Panc1 (cell line): ENCODE data around the gene ATOH8. TPM values are rescaled to one million over a fixed set of nuclear protein-coding genes. Genes with fewer than 3 reads are reported as not detected.

ENCODE experiments used
- ATAC-seq: fragments of 200-7000 bp; cut with Tn5 transposase; 2 replicates; pipeline ENCODE4 v1.9.1; 2020; ENCODE audit warnings: mild to moderate bottlenecking, moderate library complexity
- BruUV-seq: library from RNA; stranded (reverse); fragments of 400-500 nt; replicated peaks from 2 replicates; lab custom pipeline; 2021; lab: Mats Ljungman, UMichigan
- CTCF ChIA-PET: fragments of 300-600 bp; sonication (Branson Sonifier 250); formaldehyde crosslinking; loops from one replicate; lab custom pipeline; 2022; ENCODE audit warnings: antibody characterized with exemption; lab: Charles Lee
- POLR2A ChIA-PET: fragments of 300-600 bp; sonication (Branson Sonifier 250); formaldehyde crosslinking; loops from one replicate; lab custom pipeline; 2022; ENCODE audit warnings: antibody characterized with exemption; lab: Charles Lee
- DNase-seq: peaks from one replicate; pipeline ENCODE4 v3.0.0-alpha.2; 2010; ENCODE audit warnings: low read depth, low spot score
- H3K27ac ChIP-seq: 2 replicates; pipeline ENCODE4 v1.5.1; 2011; ENCODE audit warnings: mild to moderate bottlenecking, low read length, inconsistent platforms
- H3K27me3 ChIP-seq: fragments of 200-500 bp; sonication (Bioruptor generic); 2 replicates; pipeline ENCODE4 v1.6.0; 2014; ENCODE audit warnings: low read length, inconsistent platforms; ENCODE audit not compliant: control insufficient read depth, insufficient read depth
- H3K36me3 ChIP-seq: fragments of 200-500 bp; sonication (Bioruptor generic); 2 replicates; pipeline ENCODE4 v1.5.1; 2014; ENCODE audit warnings: inconsistent platforms, mild to moderate bottlenecking, low read length, moderate library complexity; ENCODE audit not compliant: control insufficient read depth, insufficient read depth
- H3K4me1 ChIP-seq: 2 replicates; pipeline ENCODE4 v1.5.1; 2011; ENCODE audit warnings: inconsistent platforms, mild to moderate bottlenecking, low read length, moderate library complexity; ENCODE audit not compliant: control insufficient read depth, insufficient read depth
- H3K4me3 ChIP-seq, 2 experiments: 2 replicates each; pipeline ENCODE4 v1.5.1; 2011 to 2012; ENCODE audit warnings: low read depth in 2 of 2, low read length in 2 of 2, mild to moderate bottlenecking in 2 of 2, inconsistent platforms in 1 of 2, moderate library complexity in 1 of 2
- H3K9me3 ChIP-seq: fragments of 200-500 bp; sonication (Bioruptor generic); 2 replicates; pipeline ENCODE4 v1.5.1; 2014; ENCODE audit warnings: low read depth, mild to moderate bottlenecking, inconsistent platforms, low read length, moderate library complexity; ENCODE audit not compliant: control insufficient read depth, insufficient read depth
- POLR2AphosphoS5 ChIP-seq: IDR thresholded peaks from 2 replicates; pipeline ENCODE4 v1.6.1; 2012; ENCODE audit warnings: mild to moderate bottlenecking, low read depth, low read length, moderate library complexity
- SIN3A ChIP-seq: IDR thresholded peaks from 2 replicates; pipeline ENCODE4 v1.6.1; 2012; ENCODE audit warnings: low read depth, mild to moderate bottlenecking, low read length, moderate library complexity, borderline replicate concordance; ENCODE audit not compliant: insufficient read depth
- TCF7L2 ChIP-seq: IDR thresholded peaks from 2 replicates; pipeline ENCODE4 v1.6.1; 2011; ENCODE audit warnings: mild to moderate bottlenecking, low read depth, low read length, inconsistent platforms
- in situ Hi-C: cut with HindIII; loops from 2 replicates; pipeline ENCODE4 v1.10.0; 2016; ENCODE audit warnings: low sequenced_read_pairs, low pct_unique_long_range_greater_than_20kb
- intact Hi-C: fragments of 100-400 bp; cut with micrococcal nuclease; formaldehyde crosslinking; loops from one replicate; pipeline ENCODE4 v1.10.0; 2022; ENCODE audit not compliant: unreplicated experiment
- total RNA-seq: library from RNA; stranded (reverse); gene quantifications from one replicate; pipeline ENCODE4 v1.2.1, GENCODE V29; 2021; ENCODE audit not compliant: unreplicated experiment
- TF ChIP-seq, protein P1 (sequence below), 2 experiments: IDR thresholded peaks; 2 replicates each; pipeline ENCODE4 v1.6.1; 2011 to 2012; ENCODE audit warnings: low read depth in 2 of 2, control low read depth in 1 of 2, low read length in 1 of 2, mild to moderate bottlenecking in 1 of 2, moderate library complexity in 1 of 2; ENCODE audit not compliant: insufficient read depth in 1 of 2
- TF ChIP-seq, protein P2 (sequence below): fragments of 450-650 bp; IDR thresholded peaks from 2 replicates; pipeline ENCODE4 v1.5.1; 2017; ENCODE audit warnings: mild to moderate bottlenecking

The ATOH8 gene
- total RNA-seq, 1 experiment from 2014 or later, result 3.8 TPM

DNA sequence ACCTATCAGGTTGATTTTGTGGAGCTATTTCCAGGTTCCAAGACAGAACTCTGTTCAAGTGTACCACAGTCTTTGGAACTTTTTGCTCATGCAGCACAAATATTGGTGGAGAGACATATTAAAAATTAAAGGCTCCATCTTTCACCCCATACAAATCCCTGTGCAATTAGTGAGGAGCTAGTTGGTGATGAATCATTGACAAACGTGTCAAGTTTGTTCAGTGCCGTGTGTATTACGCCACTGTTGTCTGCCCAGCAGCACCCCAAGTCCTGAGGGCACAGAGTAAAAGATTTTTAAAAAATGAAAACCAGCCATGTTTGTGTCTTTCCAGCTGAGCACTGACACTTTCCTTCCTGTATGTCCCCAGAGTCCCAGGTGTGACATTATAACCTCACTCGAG, 9.3 kb downstream of the ATOH8 start:
- intact Hi-C loops, result no loop called here
- no peak for DNase-seq
- CTCF ChIA-PET, result interaction anchor here (0.6 to 1.5 kb wide), 4 partner anchors 9 to 51 kb away, joined by 3 to 6 read pairs (median 4); no protein-coding TSS in a partner anchor
- H3K4me1 ChIP-seq, result peaks cover 52% of the 10 kb centered on the region
- no peaks in the 10 kb centered on the region for H3K9me3 ChIP-seq
- TF ChIP-seq, protein P1, sequence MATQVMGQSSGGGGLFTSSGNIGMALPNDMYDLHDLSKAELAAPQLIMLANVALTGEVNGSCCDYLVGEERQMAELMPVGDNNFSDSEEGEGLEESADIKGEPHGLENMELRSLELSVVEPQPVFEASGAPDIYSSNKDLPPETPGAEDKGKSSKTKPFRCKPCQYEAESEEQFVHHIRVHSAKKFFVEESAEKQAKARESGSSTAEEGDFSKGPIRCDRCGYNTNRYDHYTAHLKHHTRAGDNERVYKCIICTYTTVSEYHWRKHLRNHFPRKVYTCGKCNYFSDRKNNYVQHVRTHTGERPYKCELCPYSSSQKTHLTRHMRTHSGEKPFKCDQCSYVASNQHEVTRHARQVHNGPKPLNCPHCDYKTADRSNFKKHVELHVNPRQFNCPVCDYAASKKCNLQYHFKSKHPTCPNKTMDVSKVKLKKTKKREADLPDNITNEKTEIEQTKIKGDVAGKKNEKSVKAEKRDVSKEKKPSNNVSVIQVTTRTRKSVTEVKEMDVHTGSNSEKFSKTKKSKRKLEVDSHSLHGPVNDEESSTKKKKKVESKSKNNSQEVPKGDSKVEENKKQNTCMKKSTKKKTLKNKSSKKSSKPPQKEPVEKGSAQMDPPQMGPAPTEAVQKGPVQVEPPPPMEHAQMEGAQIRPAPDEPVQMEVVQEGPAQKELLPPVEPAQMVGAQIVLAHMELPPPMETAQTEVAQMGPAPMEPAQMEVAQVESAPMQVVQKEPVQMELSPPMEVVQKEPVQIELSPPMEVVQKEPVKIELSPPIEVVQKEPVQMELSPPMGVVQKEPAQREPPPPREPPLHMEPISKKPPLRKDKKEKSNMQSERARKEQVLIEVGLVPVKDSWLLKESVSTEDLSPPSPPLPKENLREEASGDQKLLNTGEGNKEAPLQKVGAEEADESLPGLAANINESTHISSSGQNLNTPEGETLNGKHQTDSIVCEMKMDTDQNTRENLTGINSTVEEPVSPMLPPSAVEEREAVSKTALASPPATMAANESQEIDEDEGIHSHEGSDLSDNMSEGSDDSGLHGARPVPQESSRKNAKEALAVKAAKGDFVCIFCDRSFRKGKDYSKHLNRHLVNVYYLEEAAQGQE (IDR thresholded peaks at IDR 0.05; ENCODE audit: insufficient read depth in 1 of 2, low read depth in 2 of 2, low read length in 1 of 2), result no peak
- TF ChIP-seq POLR2AphosphoS5 (no peak), TCF7L2 (no peak), SIN3A (no peak)
- TF ChIP-seq, protein P2, sequence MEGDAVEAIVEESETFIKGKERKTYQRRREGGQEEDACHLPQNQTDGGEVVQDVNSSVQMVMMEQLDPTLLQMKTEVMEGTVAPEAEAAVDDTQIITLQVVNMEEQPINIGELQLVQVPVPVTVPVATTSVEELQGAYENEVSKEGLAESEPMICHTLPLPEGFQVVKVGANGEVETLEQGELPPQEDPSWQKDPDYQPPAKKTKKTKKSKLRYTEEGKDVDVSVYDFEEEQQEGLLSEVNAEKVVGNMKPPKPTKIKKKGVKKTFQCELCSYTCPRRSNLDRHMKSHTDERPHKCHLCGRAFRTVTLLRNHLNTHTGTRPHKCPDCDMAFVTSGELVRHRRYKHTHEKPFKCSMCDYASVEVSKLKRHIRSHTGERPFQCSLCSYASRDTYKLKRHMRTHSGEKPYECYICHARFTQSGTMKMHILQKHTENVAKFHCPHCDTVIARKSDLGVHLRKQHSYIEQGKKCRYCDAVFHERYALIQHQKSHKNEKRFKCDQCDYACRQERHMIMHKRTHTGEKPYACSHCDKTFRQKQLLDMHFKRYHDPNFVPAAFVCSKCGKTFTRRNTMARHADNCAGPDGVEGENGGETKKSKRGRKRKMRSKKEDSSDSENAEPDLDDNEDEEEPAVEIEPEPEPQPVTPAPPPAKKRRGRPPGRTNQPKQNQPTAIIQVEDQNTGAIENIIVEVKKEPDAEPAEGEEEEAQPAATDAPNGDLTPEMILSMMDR, result no peak
- no peak overlapping the region for H3K4me3 ChIP-seq
- in situ Hi-C loops, result no loop called here
- no peak overlapping the region for H3K27ac ChIP-seq
- POLR2A ChIA-PET, result interaction anchor here (0.7 kb wide), 1 partner anchor 10 kb away, joined by 5 read pairs; no protein-coding TSS in a partner anchor
- H3K27me3 ChIP-seq, result no peaks in the 10 kb centered on the region
- no peaks in the 10 kb centered on the region for H3K36me3 ChIP-seq
- ATAC-seq, result no peak
- BruUV-seq, result no TSS peak

DNA sequence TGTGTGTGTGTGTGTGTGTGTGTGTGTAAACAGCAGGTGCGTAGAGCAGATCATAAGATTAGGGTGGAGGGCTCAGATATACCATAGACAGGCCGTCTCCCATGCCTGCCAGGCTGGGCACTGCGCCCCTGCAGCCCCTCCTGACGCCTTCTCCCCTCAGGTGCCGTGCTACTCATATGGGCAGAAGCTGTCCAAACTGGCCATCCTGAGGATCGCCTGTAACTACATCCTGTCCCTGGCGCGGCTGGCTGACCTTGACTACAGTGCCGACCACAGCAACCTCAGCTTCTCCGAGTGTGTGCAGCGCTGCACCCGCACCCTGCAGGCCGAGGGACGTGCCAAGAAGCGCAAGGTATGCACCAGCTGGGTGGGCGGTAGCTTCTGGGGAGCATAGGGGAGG, 10.0 kb downstream of the ATOH8 start:
- BruUV-seq, result no TSS peak
- ATAC-seq (no peak), DNase-seq (no peak)
- Histone ChIP-seq H3K36me3 (no peaks in the 10 kb centered on the region), H3K27me3 (no peaks in the 10 kb centered on the region), H3K4me1 (peaks cover 59% of the 10 kb centered on the region), H3K27ac (no peak overlapping the region), H3K9me3 (no peaks in the 10 kb centered on the region), H3K4me3 (no peak overlapping the region)
- TF ChIP-seq SIN3A, result no peak
- no peak for TF ChIP-seq TCF7L2
- TF ChIP-seq, protein P1 (IDR thresholded peaks at IDR 0.05; ENCODE audit: insufficient read depth in 1 of 2, low read depth in 2 of 2, low read length in 1 of 2), result no peak
- no peak for TF ChIP-seq POLR2AphosphoS5
- TF ChIP-seq, protein P2, result no peak
- ChIA-PET CTCF (interaction anchor here (0.6 to 1.5 kb wide), 4 partner anchors 9 to 50 kb away, joined by 3 to 6 read pairs (median 4); no protein-coding TSS in a partner anchor), POLR2A (interaction anchor here (0.7 kb wide), 1 partner anchor 10 kb away, joined by 5 read pairs; no protein-coding TSS in a partner anchor)
- intact Hi-C loops, result no loop called here
- in situ Hi-C loops, result no loop called here
